Suprapubic skin (tissue), 4 donors: ENCODE results near the gene CDH13. TPM values are rescaled to one million over a fixed set of nuclear protein-coding genes. Genes with fewer than 3 reads are reported as not detected.

Experiments
- DNase-seq, 2 donors: peaks; one replicate each; pipeline ENCODE4 v3.0.0-alpha.2; 2019; ENCODE audit warnings: low spot score in 2 of 2
- H3K27ac ChIP-seq: fragments of 200-600 bp; sonication (generic); one replicate; pipeline ENCODE4 v1.5.1; 2019
- H3K27me3 ChIP-seq: fragments of 200-600 bp; sonication (generic); one replicate; pipeline ENCODE4 v1.5.1; 2019
- H3K36me3 ChIP-seq: fragments of 200-600 bp; sonication (generic); one replicate; pipeline ENCODE4 v1.5.1; 2019
- H3K4me1 ChIP-seq: fragments of 200-600 bp; sonication (generic); one replicate; pipeline ENCODE4 v1.5.1; 2019
- H3K4me3 ChIP-seq: fragments of 200-600 bp; sonication (generic); one replicate; pipeline ENCODE4 v1.5.1; 2019; ENCODE audit warnings: mild to moderate bottlenecking
- H3K9me3 ChIP-seq: fragments of 200-600 bp; sonication (generic); one replicate; pipeline ENCODE4 v1.5.1; 2019
- EP300 ChIP-seq: sonication (generic); formaldehyde crosslinking; IDR thresholded peaks from one replicate; pipeline ENCODE4 v1.6.1; 2017; ENCODE audit warnings: antibody characterized with exemption
- POLR2A ChIP-seq, 2 donors: fragments of 450-650 bp; IDR thresholded peaks; one replicate each; pipeline ENCODE4 v1.6.1; 2017; ENCODE audit warnings: antibody characterized with exemption in 2 of 2, mild to moderate bottlenecking in 2 of 2, moderate library complexity in 2 of 2
- POLR2AphosphoS5 ChIP-seq, 3 donors: sonication (generic); formaldehyde crosslinking; IDR thresholded peaks; one replicate each; pipeline ENCODE4 v1.6.1; 2017; ENCODE audit warnings: antibody characterized with exemption in 3 of 3
- WGBS: methylation state at CpG from one replicate; pipeline ENCODE4 v1.1.5; 2018; 5-methylcytosine and 5-hydroxymethylcytosine counted together
- total RNA-seq, 4 donors: library from RNA; depleted of rRNA; stranded (reverse); fragments of >200 nt; gene quantifications; one replicate each; pipeline ENCODE4 v1.1.0, GENCODE V29; 2016
- TF ChIP-seq, protein P1 (sequence below), 2 donors: fragments of 200-600 bp in 1 of 2; fragments of 450-650 bp in 1 of 2; sonication (generic) in 1 of 2; IDR thresholded peaks; one replicate each; pipeline ENCODE4 v1.5.1; 2016 to 2019; ENCODE audit warnings: antibody characterized with exemption in 2 of 2, mild to moderate bottlenecking in 1 of 2, moderate library complexity in 1 of 2

CDH13 gene
- total RNA-seq, 4 donors from 2014 or later: 90.4 to 176 (median 139) TPM

GRCh38 chr16:82820855-82821254 lies 194.1 kb downstream of the CDH13 start:
- DNase-seq: no peak
- 86% methylated on average over 2 of the region's 2 CpGs for WGBS
- no peak for TF ChIP-seq POLR2A (IDR thresholded peaks at IDR 0.05)
- TF ChIP-seq POLR2AphosphoS5 (IDR thresholded peaks at IDR 0.05): no peak
- no peak for TF ChIP-seq EP300
- TF ChIP-seq, protein P1, sequence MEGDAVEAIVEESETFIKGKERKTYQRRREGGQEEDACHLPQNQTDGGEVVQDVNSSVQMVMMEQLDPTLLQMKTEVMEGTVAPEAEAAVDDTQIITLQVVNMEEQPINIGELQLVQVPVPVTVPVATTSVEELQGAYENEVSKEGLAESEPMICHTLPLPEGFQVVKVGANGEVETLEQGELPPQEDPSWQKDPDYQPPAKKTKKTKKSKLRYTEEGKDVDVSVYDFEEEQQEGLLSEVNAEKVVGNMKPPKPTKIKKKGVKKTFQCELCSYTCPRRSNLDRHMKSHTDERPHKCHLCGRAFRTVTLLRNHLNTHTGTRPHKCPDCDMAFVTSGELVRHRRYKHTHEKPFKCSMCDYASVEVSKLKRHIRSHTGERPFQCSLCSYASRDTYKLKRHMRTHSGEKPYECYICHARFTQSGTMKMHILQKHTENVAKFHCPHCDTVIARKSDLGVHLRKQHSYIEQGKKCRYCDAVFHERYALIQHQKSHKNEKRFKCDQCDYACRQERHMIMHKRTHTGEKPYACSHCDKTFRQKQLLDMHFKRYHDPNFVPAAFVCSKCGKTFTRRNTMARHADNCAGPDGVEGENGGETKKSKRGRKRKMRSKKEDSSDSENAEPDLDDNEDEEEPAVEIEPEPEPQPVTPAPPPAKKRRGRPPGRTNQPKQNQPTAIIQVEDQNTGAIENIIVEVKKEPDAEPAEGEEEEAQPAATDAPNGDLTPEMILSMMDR (IDR thresholded peaks at IDR 0.05): no peak
- no peaks in the 10 kb centered on the region for H3K36me3 ChIP-seq
- no peaks in the 10 kb centered on the region for H3K9me3 ChIP-seq
- H3K27ac ChIP-seq: no peak overlapping the region
- no peaks in the 10 kb centered on the region for H3K4me1 ChIP-seq
- H3K27me3 ChIP-seq: no peaks in the 10 kb centered on the region
- no peak overlapping the region for H3K4me3 ChIP-seq

GRCh38 chr16:82824408-82824807 lies 197.6 kb downstream of the CDH13 start:
- Histone ChIP-seq H3K36me3 (no peaks in the 10 kb centered on the region), H3K4me1 (no peaks in the 10 kb centered on the region), H3K4me3 (no peak overlapping the region), H3K27me3 (no peaks in the 10 kb centered on the region), H3K27ac (no peak overlapping the region), H3K9me3 (no peaks in the 10 kb centered on the region)
- no peak for TF ChIP-seq EP300
- no peak for TF ChIP-seq POLR2A (IDR thresholded peaks at IDR 0.05)
- TF ChIP-seq POLR2AphosphoS5 (IDR thresholded peaks at IDR 0.05): no peak
- TF ChIP-seq, protein P1 (IDR thresholded peaks at IDR 0.05): no peak
- WGBS: 77% methylated on average over 5 of the region's 5 CpGs
- DNase-seq: no peak

- no peaks in the 10 kb centered on the region for H3K9me3 ChIP-seq
- H3K4me1 ChIP-seq: no peaks in the 10 kb centered on the region
- no peak for TF ChIP-seq POLR2AphosphoS5 (IDR thresholded peaks at IDR 0.05)
- TF ChIP-seq, protein P1 (IDR thresholded peaks at IDR 0.05): no peak
- TF ChIP-seq EP300: no peak
- no peak for TF ChIP-seq POLR2A (IDR thresholded peaks at IDR 0.05)
- no peaks in the 10 kb centered on the region for H3K27me3 ChIP-seq
- WGBS: 72% methylated on average over 6 of the region's 6 CpGs
- H3K4me3 ChIP-seq: no peak overlapping the region
- no peaks in the 10 kb centered on the region for H3K36me3 ChIP-seq
- no peak for DNase-seq
- no peak overlapping the region for H3K27ac ChIP-seq
Measured at GRCh38 chr16:82829301-82829700, 202.5 kb downstream of the CDH13 start.

- H3K4me1 ChIP-seq: no peaks in the 10 kb centered on the region
- no peak for DNase-seq
- H3K4me3 ChIP-seq: no peak overlapping the region
- H3K36me3 ChIP-seq: no peaks in the 10 kb centered on the region
- TF ChIP-seq POLR2A (IDR thresholded peaks at IDR 0.05) (no peak), EP300 (no peak), POLR2AphosphoS5 (IDR thresholded peaks at IDR 0.05) (no peak)
- TF ChIP-seq, protein P1 (IDR thresholded peaks at IDR 0.05): no peak
- no peaks in the 10 kb centered on the region for H3K27me3 ChIP-seq
- WGBS: 82% methylated on average over 7 of the region's 7 CpGs
- no peaks in the 10 kb centered on the region for H3K9me3 ChIP-seq
- no peak overlapping the region for H3K27ac ChIP-seq
Measured at GRCh38 chr16:82830944-82831343, 204.2 kb downstream of the CDH13 start.

DNA sequence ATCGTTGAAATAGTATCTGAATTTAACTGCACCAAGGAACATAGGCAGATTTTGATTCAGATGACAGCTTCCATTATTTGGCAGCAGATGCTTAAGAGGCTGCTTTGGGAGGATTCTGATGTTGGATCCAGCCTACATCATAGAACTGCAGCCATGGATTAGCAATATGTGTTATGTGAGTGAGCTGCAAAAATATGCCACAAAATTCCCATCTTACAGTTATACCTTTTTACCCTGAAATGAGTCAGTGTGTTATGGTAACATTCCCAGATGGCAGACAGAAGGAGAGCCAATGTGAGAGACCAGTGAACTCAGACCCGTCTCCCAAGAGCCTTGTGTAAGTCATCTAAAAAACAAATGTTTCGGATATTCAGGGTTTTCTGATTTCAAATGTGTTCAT lies 206.1 kb downstream of the CDH13 start:
- WGBS: 70% methylated on average over 3 of the region's 3 CpGs
- DNase-seq: no peak
- no peak for TF ChIP-seq POLR2AphosphoS5 (IDR thresholded peaks at IDR 0.05)
- TF ChIP-seq EP300: no peak
- TF ChIP-seq, protein P1 (IDR thresholded peaks at IDR 0.05): no peak
- TF ChIP-seq POLR2A (IDR thresholded peaks at IDR 0.05): no peak

More for the DNA sequence above, 206.1 kb downstream of the CDH13 start:
- H3K4me1 ChIP-seq: no peaks in the 10 kb centered on the region
- H3K4me3 ChIP-seq: no peak overlapping the region
- no peaks in the 10 kb centered on the region for H3K9me3 ChIP-seq
- no peak overlapping the region for H3K27ac ChIP-seq
- no peaks in the 10 kb centered on the region for H3K36me3 ChIP-seq
- no peaks in the 10 kb centered on the region for H3K27me3 ChIP-seq
